WTC11 (cell line): ENCODE results near the gene FCN3. TPM values are rescaled to one million over a fixed set of nuclear protein-coding genes. Genes with fewer than 3 reads are reported as not detected.

Source experiments
- ATAC-seq: fragments of 200-7000 bp; cut with Tn5 transposase; 2 replicates; pipeline ENCODE4 v1.10.0; 2021; ENCODE audit warnings: mild to moderate bottlenecking, moderate library complexity
- CTCF ChIA-PET: fragments of 300-600 bp; sonication (Branson Sonifier 250); formaldehyde crosslinking; loops from one replicate; lab custom pipeline; 2021; ENCODE audit warnings: antibody characterized with exemption; lab: Charles Lee
- POLR2A ChIA-PET: fragments of 350-600 bp; sonication (Branson Sonifier 250); formaldehyde crosslinking; loops from one replicate; lab custom pipeline; 2021; ENCODE audit warnings: antibody characterized with exemption; lab: Charles Lee
- DNase-seq: peaks from one replicate; pipeline ENCODE4 v3.0.0; 2021; ENCODE audit warnings: low spot score
- H3K27ac Mint-ChIP-seq: 2 replicates; pipeline ENCODE4 v1.8.0; 2021; ENCODE audit warnings: mixed read lengths
- H3K27me3 Mint-ChIP-seq: 2 replicates; pipeline ENCODE4 v1.8.0; 2021; ENCODE audit warnings: low read depth, mild to moderate bottlenecking, moderate library complexity, mixed read lengths
- H3K36me3 Mint-ChIP-seq: 2 replicates; pipeline ENCODE4 v1.8.0; 2021; ENCODE audit warnings: mixed read lengths
- H3K4me1 Mint-ChIP-seq: 2 replicates; pipeline ENCODE4 v1.8.0; 2022; ENCODE audit warnings: mixed read lengths
- H3K4me3 Mint-ChIP-seq: 2 replicates; pipeline ENCODE4 v1.8.0; 2021; ENCODE audit warnings: mild to moderate bottlenecking, moderate library complexity, mixed read lengths
- H3K9me3 Mint-ChIP-seq: 2 replicates; pipeline ENCODE4 v1.8.0; 2021; ENCODE audit warnings: mixed read lengths
- ATF1 ChIP-seq: sonication (generic); formaldehyde crosslinking; IDR thresholded peaks from 2 replicates; pipeline ENCODE4 v1.8.1; 2023; ENCODE audit warnings: mild to moderate bottlenecking, moderate library complexity, missing genetic modification reagents
- CREB1 ChIP-seq: sonication (generic); formaldehyde crosslinking; IDR thresholded peaks from 2 replicates; pipeline ENCODE4 v1.8.0; 2023; ENCODE audit warnings: mild to moderate bottlenecking, missing genetic modification reagents
- GABPB1 ChIP-seq: sonication (generic); formaldehyde crosslinking; IDR thresholded peaks from 2 replicates; pipeline ENCODE4 v1.8.1; 2023; ENCODE audit warnings: mild to moderate bottlenecking, missing genetic modification reagents
- GTF2I ChIP-seq: fragments of 250-450 bp; sonication (Bioruptor Pico); conservative IDR thresholded peaks from 2 replicates; pipeline ENCODE4 v1.4.0; 2021; ENCODE audit warnings: mild to moderate bottlenecking
- HMGA2 ChIP-seq: fragments of 250-450 bp; sonication (Bioruptor Pico); IDR thresholded peaks from 2 replicates; pipeline ENCODE4 v1.4.0; 2021; ENCODE audit warnings: mild to moderate bottlenecking, moderate library complexity
- JAZF1 ChIP-seq: fragments of 250-450 bp; sonication (Bioruptor Pico); IDR thresholded peaks from 2 replicates; pipeline ENCODE4 v1.9.0; 2021; ENCODE audit warnings: moderate library complexity, mild to moderate bottlenecking, inconsistent platforms
- NFE2L1 ChIP-seq: sonication (generic); formaldehyde crosslinking; IDR thresholded peaks from 2 replicates; pipeline ENCODE4 v1.8.1; 2023; ENCODE audit warnings: missing genetic modification reagents
- NR2C2 ChIP-seq: sonication (generic); formaldehyde crosslinking; IDR thresholded peaks from 2 replicates; pipeline ENCODE4 v1.8.0; 2022; ENCODE audit warnings: mild to moderate bottlenecking, missing genetic modification reagents
- PRRX2 ChIP-seq: fragments of 250-450 bp; sonication (Bioruptor Pico); IDR thresholded peaks from 2 replicates; pipeline ENCODE4 v1.8.0; 2021; ENCODE audit warnings: mild to moderate bottlenecking
- SOX15 ChIP-seq: fragments of 250-450 bp; sonication (Bioruptor Pico); IDR thresholded peaks from 2 replicates; pipeline ENCODE4 v1.9.0; 2021; ENCODE audit warnings: mild to moderate bottlenecking
- TP53 ChIP-seq: sonication (generic); formaldehyde crosslinking; IDR thresholded peaks from 2 replicates; pipeline ENCODE4 v1.8.1; 2023; ENCODE audit warnings: mild to moderate bottlenecking, missing genetic modification reagents
- ZNF121 ChIP-seq: sonication (generic); formaldehyde crosslinking; IDR thresholded peaks from 2 replicates; pipeline ENCODE4 v1.8.0; 2023; ENCODE audit warnings: missing genetic modification reagents
- ZNF219 ChIP-seq: sonication (generic); formaldehyde crosslinking; IDR thresholded peaks from 2 replicates; pipeline ENCODE4 v1.8.0; 2023; ENCODE audit warnings: missing genetic modification reagents, mild to moderate bottlenecking, borderline replicate concordance
- ZNF263 ChIP-seq: sonication (generic); formaldehyde crosslinking; IDR thresholded peaks from 2 replicates; pipeline ENCODE4 v1.8.1; 2022; ENCODE audit warnings: low read depth, mild to moderate bottlenecking, moderate library complexity, missing genetic modification reagents
- total RNA-seq: library from RNA; stranded (reverse); gene quantifications from 3 replicates; pipeline ENCODE4 v1.2.3, GENCODE V29; 2021
- TF ChIP-seq, protein P1 (sequence below): sonication (generic); formaldehyde crosslinking; IDR thresholded peaks from 2 replicates; pipeline ENCODE4 v1.8.1; 2023; ENCODE audit warnings: mild to moderate bottlenecking, moderate library complexity, missing genetic modification reagents
- TF ChIP-seq, protein P2 (sequence below): sonication (generic); formaldehyde crosslinking; IDR thresholded peaks from 2 replicates; pipeline ENCODE4 v1.8.1; 2023; ENCODE audit warnings: mild to moderate bottlenecking, missing genetic modification reagents, moderate library complexity
- TF ChIP-seq, protein P3 (sequence below): sonication (generic); formaldehyde crosslinking; IDR thresholded peaks from 2 replicates; pipeline ENCODE4 v1.8.1; 2023; ENCODE audit warnings: mild to moderate bottlenecking, missing genetic modification reagents
- TF ChIP-seq, protein P4 (sequence below): sonication (generic); formaldehyde crosslinking; IDR thresholded peaks from 2 replicates; pipeline ENCODE4 v1.8.0; 2023; ENCODE audit warnings: missing genetic modification reagents, mild to moderate bottlenecking, borderline replicate concordance
- TF ChIP-seq, protein P5 (sequence below): sonication (generic); formaldehyde crosslinking; IDR thresholded peaks from 2 replicates; pipeline ENCODE4 v1.8.0; 2023; ENCODE audit warnings: missing genetic modification reagents
- TF ChIP-seq, protein P6 (sequence below): sonication (generic); formaldehyde crosslinking; IDR thresholded peaks from 2 replicates; pipeline ENCODE4 v1.8.0; 2023; ENCODE audit warnings: mild to moderate bottlenecking, missing genetic modification reagents
- TF ChIP-seq, protein P7 (sequence below): fragments of 250-450 bp; sonication (Bioruptor Pico); IDR thresholded peaks from 2 replicates; pipeline ENCODE4 v1.9.0; 2021; ENCODE audit warnings: mild to moderate bottlenecking
- TF ChIP-seq, protein P8 (sequence below): sonication (generic); formaldehyde crosslinking; conservative IDR thresholded peaks from 2 replicates; pipeline ENCODE4 v1.8.1; 2022; ENCODE audit warnings: mild to moderate bottlenecking, missing genetic modification reagents

FCN3 gene
- total RNA-seq, 1 experiment from 2014 or later, result 0.98 TPM

DNA sequence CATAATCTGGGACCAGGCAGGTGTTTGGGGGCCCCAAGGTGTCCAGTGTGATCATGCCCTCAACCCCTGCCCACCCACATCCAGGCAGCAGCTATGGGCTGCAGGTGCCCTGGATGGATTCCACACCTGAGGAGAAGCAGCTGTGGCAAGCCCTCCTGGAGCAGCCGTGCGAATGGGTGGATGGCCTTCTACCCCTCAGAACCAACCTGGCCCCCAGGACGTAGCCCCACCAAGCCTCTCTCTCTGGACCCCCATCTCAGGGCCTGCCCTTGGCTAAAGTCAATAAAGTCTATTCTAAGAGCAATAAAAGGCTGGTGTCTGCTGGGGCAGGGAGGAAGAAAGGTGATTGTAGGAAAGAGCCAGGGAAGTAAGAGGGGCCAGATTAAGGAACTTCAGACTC is 21.0 kb downstream of the FCN3 start (continued):
- TF ChIP-seq, protein P1, sequence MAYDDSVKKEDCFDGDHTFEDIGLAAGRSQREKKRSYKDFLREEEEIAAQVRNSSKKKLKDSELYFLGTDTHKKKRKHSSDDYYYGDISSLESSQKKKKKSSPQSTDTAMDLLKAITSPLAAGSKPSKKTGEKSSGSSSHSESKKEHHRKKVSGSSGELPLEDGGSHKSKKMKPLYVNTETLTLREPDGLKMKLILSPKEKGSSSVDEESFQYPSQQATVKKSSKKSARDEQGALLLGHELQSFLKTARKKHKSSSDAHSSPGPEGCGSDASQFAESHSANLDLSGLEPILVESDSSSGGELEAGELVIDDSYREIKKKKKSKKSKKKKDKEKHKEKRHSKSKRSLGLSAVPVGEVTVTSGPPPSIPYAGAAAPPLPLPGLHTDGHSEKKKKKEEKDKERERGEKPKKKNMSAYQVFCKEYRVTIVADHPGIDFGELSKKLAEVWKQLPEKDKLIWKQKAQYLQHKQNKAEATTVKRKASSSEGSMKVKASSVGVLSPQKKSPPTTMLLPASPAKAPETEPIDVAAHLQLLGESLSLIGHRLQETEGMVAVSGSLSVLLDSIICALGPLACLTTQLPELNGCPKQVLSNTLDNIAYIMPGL, result no peak
- TF ChIP-seq GABPB1 (CRISPR knock-in tag) (no peak), TP53 (no peak), HMGA2 (CRISPR knock-in tag) (no peak)
- TF ChIP-seq, protein P2, sequence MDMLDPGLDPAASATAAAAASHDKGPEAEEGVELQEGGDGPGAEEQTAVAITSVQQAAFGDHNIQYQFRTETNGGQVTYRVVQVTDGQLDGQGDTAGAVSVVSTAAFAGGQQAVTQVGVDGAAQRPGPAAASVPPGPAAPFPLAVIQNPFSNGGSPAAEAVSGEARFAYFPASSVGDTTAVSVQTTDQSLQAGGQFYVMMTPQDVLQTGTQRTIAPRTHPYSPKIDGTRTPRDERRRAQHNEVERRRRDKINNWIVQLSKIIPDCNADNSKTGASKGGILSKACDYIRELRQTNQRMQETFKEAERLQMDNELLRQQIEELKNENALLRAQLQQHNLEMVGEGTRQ (CRISPR knock-in tag), result no peak
- TF ChIP-seq, all 79 proteins: peak for 0

DNA sequence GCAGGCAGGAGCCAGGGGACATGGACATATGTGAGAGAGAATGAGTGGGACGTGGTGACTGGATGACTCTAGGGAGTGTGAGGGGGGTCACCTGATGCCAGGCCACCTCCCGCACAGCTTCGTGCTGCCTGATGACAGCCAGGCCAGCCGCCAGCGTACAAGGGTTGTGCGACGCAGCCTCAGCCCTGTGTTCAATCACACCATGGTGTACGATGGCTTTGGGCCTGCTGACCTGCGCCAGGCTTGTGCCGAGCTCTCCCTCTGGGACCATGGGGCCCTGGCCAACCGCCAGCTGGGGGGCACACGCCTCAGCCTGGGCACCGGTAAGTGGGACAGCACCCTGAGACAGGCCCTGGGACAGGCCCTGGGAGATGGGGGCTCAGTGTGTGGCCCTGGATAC is 21.5 kb downstream of the FCN3 start:
- H3K27ac Mint-ChIP-seq, result no peak overlapping the region
- no peak overlapping the region for H3K4me3 Mint-ChIP-seq
- DNase-seq (no peak), ATAC-seq (no peak)
- H3K9me3 Mint-ChIP-seq, result no peaks in the 10 kb centered on the region
- H3K27me3 Mint-ChIP-seq, result peaks cover 20% of the 10 kb centered on the region
- H3K4me1 Mint-ChIP-seq, result peaks cover 23% of the 10 kb centered on the region
- ChIA-PET POLR2A (interaction anchor here (1.1 kb wide), 1 partner anchor 53 kb away, joined by 3 read pairs; no protein-coding TSS in a partner anchor), CTCF (interaction anchor here (0.7 to 11.0 kb wide), 5 partner anchors 16 to 54 kb away, joined by 3 to 258 read pairs (median 11); partner anchors contain the start of genes CD164L2 and MAP3K6)
- no peaks in the 10 kb centered on the region for H3K36me3 Mint-ChIP-seq
- TF ChIP-seq, protein P3, sequence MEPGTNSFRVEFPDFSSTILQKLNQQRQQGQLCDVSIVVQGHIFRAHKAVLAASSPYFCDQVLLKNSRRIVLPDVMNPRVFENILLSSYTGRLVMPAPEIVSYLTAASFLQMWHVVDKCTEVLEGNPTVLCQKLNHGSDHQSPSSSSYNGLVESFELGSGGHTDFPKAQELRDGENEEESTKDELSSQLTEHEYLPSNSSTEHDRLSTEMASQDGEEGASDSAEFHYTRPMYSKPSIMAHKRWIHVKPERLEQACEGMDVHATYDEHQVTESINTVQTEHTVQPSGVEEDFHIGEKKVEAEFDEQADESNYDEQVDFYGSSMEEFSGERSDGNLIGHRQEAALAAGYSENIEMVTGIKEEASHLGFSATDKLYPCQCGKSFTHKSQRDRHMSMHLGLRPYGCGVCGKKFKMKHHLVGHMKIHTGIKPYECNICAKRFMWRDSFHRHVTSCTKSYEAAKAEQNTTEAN (CRISPR knock-in tag), result no peak
- no peak for TF ChIP-seq ZNF121 (CRISPR knock-in tag)
- no peak for TF ChIP-seq NFE2L1 (CRISPR knock-in tag)
- no peak for TF ChIP-seq PRRX2
- TF ChIP-seq ZNF263 (CRISPR knock-in tag), result no peak
- no peak for TF ChIP-seq SOX15 (CRISPR knock-in tag)
- TF ChIP-seq, protein P4, sequence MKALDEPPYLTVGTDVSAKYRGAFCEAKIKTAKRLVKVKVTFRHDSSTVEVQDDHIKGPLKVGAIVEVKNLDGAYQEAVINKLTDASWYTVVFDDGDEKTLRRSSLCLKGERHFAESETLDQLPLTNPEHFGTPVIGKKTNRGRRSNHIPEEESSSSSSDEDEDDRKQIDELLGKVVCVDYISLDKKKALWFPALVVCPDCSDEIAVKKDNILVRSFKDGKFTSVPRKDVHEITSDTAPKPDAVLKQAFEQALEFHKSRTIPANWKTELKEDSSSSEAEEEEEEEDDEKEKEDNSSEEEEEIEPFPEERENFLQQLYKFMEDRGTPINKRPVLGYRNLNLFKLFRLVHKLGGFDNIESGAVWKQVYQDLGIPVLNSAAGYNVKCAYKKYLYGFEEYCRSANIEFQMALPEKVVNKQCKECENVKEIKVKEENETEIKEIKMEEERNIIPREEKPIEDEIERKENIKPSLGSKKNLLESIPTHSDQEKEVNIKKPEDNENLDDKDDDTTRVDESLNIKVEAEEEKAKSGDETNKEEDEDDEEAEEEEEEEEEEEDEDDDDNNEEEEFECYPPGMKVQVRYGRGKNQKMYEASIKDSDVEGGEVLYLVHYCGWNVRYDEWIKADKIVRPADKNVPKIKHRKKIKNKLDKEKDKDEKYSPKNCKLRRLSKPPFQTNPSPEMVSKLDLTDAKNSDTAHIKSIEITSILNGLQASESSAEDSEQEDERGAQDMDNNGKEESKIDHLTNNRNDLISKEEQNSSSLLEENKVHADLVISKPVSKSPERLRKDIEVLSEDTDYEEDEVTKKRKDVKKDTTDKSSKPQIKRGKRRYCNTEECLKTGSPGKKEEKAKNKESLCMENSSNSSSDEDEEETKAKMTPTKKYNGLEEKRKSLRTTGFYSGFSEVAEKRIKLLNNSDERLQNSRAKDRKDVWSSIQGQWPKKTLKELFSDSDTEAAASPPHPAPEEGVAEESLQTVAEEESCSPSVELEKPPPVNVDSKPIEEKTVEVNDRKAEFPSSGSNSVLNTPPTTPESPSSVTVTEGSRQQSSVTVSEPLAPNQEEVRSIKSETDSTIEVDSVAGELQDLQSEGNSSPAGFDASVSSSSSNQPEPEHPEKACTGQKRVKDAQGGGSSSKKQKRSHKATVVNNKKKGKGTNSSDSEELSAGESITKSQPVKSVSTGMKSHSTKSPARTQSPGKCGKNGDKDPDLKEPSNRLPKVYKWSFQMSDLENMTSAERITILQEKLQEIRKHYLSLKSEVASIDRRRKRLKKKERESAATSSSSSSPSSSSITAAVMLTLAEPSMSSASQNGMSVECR (CRISPR knock-in tag), result no peak
- no peak for TF ChIP-seq JAZF1
- no peak for TF ChIP-seq CREB1 (CRISPR knock-in tag)
- no peak for TF ChIP-seq GTF2I (CRISPR knock-in tag)
- TF ChIP-seq ATF1 (CRISPR knock-in tag), result no peak
- TF ChIP-seq, protein P5, sequence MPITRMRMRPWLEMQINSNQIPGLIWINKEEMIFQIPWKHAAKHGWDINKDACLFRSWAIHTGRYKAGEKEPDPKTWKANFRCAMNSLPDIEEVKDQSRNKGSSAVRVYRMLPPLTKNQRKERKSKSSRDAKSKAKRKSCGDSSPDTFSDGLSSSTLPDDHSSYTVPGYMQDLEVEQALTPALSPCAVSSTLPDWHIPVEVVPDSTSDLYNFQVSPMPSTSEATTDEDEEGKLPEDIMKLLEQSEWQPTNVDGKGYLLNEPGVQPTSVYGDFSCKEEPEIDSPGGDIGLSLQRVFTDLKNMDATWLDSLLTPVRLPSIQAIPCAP (CRISPR knock-in tag), result no peak
- TF ChIP-seq, protein P6, sequence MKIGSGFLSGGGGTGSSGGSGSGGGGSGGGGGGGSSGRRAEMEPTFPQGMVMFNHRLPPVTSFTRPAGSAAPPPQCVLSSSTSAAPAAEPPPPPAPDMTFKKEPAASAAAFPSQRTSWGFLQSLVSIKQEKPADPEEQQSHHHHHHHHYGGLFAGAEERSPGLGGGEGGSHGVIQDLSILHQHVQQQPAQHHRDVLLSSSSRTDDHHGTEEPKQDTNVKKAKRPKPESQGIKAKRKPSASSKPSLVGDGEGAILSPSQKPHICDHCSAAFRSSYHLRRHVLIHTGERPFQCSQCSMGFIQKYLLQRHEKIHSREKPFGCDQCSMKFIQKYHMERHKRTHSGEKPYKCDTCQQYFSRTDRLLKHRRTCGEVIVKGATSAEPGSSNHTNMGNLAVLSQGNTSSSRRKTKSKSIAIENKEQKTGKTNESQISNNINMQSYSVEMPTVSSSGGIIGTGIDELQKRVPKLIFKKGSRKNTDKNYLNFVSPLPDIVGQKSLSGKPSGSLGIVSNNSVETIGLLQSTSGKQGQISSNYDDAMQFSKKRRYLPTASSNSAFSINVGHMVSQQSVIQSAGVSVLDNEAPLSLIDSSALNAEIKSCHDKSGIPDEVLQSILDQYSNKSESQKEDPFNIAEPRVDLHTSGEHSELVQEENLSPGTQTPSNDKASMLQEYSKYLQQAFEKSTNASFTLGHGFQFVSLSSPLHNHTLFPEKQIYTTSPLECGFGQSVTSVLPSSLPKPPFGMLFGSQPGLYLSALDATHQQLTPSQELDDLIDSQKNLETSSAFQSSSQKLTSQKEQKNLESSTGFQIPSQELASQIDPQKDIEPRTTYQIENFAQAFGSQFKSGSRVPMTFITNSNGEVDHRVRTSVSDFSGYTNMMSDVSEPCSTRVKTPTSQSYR, result no peak
- TF ChIP-seq ZNF219 (CRISPR knock-in tag), result no peak
- TF ChIP-seq, protein P7, sequence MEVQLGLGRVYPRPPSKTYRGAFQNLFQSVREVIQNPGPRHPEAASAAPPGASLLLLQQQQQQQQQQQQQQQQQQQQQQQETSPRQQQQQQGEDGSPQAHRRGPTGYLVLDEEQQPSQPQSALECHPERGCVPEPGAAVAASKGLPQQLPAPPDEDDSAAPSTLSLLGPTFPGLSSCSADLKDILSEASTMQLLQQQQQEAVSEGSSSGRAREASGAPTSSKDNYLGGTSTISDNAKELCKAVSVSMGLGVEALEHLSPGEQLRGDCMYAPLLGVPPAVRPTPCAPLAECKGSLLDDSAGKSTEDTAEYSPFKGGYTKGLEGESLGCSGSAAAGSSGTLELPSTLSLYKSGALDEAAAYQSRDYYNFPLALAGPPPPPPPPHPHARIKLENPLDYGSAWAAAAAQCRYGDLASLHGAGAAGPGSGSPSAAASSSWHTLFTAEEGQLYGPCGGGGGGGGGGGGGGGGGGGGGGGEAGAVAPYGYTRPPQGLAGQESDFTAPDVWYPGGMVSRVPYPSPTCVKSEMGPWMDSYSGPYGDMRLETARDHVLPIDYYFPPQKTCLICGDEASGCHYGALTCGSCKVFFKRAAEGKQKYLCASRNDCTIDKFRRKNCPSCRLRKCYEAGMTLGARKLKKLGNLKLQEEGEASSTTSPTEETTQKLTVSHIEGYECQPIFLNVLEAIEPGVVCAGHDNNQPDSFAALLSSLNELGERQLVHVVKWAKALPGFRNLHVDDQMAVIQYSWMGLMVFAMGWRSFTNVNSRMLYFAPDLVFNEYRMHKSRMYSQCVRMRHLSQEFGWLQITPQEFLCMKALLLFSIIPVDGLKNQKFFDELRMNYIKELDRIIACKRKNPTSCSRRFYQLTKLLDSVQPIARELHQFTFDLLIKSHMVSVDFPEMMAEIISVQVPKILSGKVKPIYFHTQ (CRISPR knock-in tag), result no peak
- TF ChIP-seq NR2C2 (CRISPR knock-in tag), result no peak
- TF ChIP-seq, protein P8, sequence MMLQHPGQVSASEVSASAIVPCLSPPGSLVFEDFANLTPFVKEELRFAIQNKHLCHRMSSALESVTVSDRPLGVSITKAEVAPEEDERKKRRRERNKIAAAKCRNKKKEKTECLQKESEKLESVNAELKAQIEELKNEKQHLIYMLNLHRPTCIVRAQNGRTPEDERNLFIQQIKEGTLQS (CRISPR knock-in tag), result no peak
